PC-3 (cell line): ENCODE data around the gene FGD4. TPM values are rescaled to one million over a fixed set of nuclear protein-coding genes. Genes with fewer than 3 reads are reported as not detected.

ENCODE experiments used
- ATAC-seq: fragments of 200-7000 bp; cut with Tn5 transposase; 2 replicates; pipeline ENCODE4 v1.9.1; 2020; ENCODE audit warnings: mild to moderate bottlenecking, moderate library complexity
- BruUV-seq: library from RNA; stranded (reverse); fragments of 400-500 nt; replicated peaks from 2 replicates; lab custom pipeline; 2021; lab: Mats Ljungman, UMichigan
- CTCF ChIA-PET: fragments of 300-600 bp; sonication (Branson Sonifier 250); formaldehyde crosslinking; loops from one replicate; lab custom pipeline; 2022; ENCODE audit warnings: antibody characterized with exemption; lab: Charles Lee
- POLR2A ChIA-PET: fragments of 300-600 bp; sonication (Branson Sonifier 250); formaldehyde crosslinking; loops from one replicate; lab custom pipeline; 2022; ENCODE audit warnings: antibody characterized with exemption; ENCODE audit not compliant: unreplicated experiment; lab: Charles Lee
- DNase-seq: peaks from one replicate; pipeline ENCODE4 v3.0.0-alpha.2; 2015
- H2AFZ ChIP-seq: fragments of 300-600 bp; sonication (generic); 2 replicates; pipeline ENCODE4 v1.6.0; 2016; ENCODE audit warnings: antibody characterized with exemption, low read length
- H3F3A ChIP-seq: fragments of 300-600 bp; sonication (generic); one replicate; pipeline ENCODE4 v1.6.0; 2017; ENCODE audit warnings: antibody characterized with exemption, low read length, control low read depth, mild to moderate bottlenecking; ENCODE audit not compliant: unreplicated experiment
- H3K27ac ChIP-seq: fragments of 300-600 bp; sonication (generic); 2 replicates; pipeline ENCODE4 v1.5.1; 2016; ENCODE audit warnings: mild to moderate bottlenecking, low read length
- H3K27me3 ChIP-seq: fragments of 300-600 bp; sonication (generic); 2 replicates; pipeline ENCODE4 v1.6.1; 2016; ENCODE audit warnings: low read length, mixed read lengths
- H3K36me3 ChIP-seq: fragments of 300-600 bp; sonication (generic); 2 replicates; pipeline ENCODE4 v1.6.1; 2016; ENCODE audit warnings: low read depth, mixed run types, low read length, mixed read lengths
- H3K4me1 ChIP-seq: fragments of 300-600 bp; sonication (generic); 2 replicates; pipeline ENCODE4 v1.5.1; 2016; ENCODE audit warnings: low read length; ENCODE audit not compliant: insufficient read depth
- H3K4me2 ChIP-seq: fragments of 300-600 bp; sonication (generic); 2 replicates; pipeline ENCODE4 v1.6.0; 2016; ENCODE audit warnings: low read length
- H3K4me3 ChIP-seq: fragments of 300-600 bp; sonication (generic); 2 replicates; pipeline ENCODE4 v1.5.1; 2016; ENCODE audit warnings: mild to moderate bottlenecking, low read length, mixed read lengths
- H3K79me2 ChIP-seq: fragments of 300-600 bp; sonication (generic); 2 replicates; pipeline ENCODE4 v1.6.1; 2017; ENCODE audit warnings: low read length, mixed read lengths
- H3K9ac ChIP-seq: fragments of 300-600 bp; sonication (generic); 2 replicates; pipeline ENCODE4 v1.6.0; 2016; ENCODE audit warnings: mild to moderate bottlenecking, low read length
- H3K9me2 ChIP-seq: fragments of 300-600 bp; sonication (generic); replicated peaks from 2 replicates; pipeline ENCODE4 v1.6.1; 2016; ENCODE audit warnings: mixed run types, low read length, mixed read lengths
- H3K9me3 ChIP-seq: fragments of 300-600 bp; sonication (generic); 2 replicates; pipeline ENCODE4 v1.6.1; 2016; ENCODE audit warnings: low read length, mixed read lengths
- H4K20me1 ChIP-seq: fragments of 300-600 bp; sonication (generic); 2 replicates; pipeline ENCODE4 v1.6.1; 2016; ENCODE audit warnings: low read length, mixed read lengths
- CTCF ChIP-seq: fragments of 300-600 bp; sonication (generic); conservative IDR thresholded peaks from 2 replicates; pipeline ENCODE4 v1.5.1; 2017; ENCODE audit warnings: antibody characterized with exemption, low read depth, mild to moderate bottlenecking, low read length
- EZH2 ChIP-seq: fragments of 300-600 bp; sonication (generic); IDR thresholded peaks from one replicate; pipeline ENCODE4 v1.6.1; 2017; ENCODE audit warnings: antibody characterized with exemption, mild to moderate bottlenecking, low read length; ENCODE audit not compliant: unreplicated experiment
- EZH2phosphoT487 ChIP-seq: fragments of 300-600 bp; sonication (generic); IDR thresholded peaks from 2 replicates; pipeline ENCODE4 v1.6.1; 2018; ENCODE audit warnings: mild to moderate bottlenecking, antibody characterized with exemption, low read length, borderline replicate concordance
- intact Hi-C: fragments of 100-400 bp; cut with micrococcal nuclease; formaldehyde crosslinking; loops from 2 replicates; pipeline ENCODE4 v1.9.0; 2023
- total RNA-seq: library from RNA; depleted of rRNA; stranded (reverse); fragments of >200 nt; gene quantifications from 2 replicates; pipeline ENCODE4 v1.2.3, GENCODE V29; 2014

FGD4 gene
- total RNA-seq, 1 experiment from 2014 or later = 3.9 TPM

- intact Hi-C loops = no loop called here
- Histone ChIP-seq H3K9ac (no peak overlapping the region), H3K27me3 (no peaks in the 10 kb centered on the region), H3K36me3 (no peaks in the 10 kb centered on the region), H3K79me2 (peaks cover 11% of the 10 kb centered on the region; the same call in 1 of the 2 replicates), H3K9me2 (no peaks in the 10 kb centered on the region), H3K4me1 (peaks cover 10% of the 10 kb centered on the region; the same call in 1 of the 2 replicates), H3K27ac (no peak overlapping the region), H3K4me2 (no peak overlapping the region), H3K9me3 (no peaks in the 10 kb centered on the region), H2AFZ (no peak overlapping the region), H4K20me1 (no peaks in the 10 kb centered on the region), H3F3A (no peaks in the 10 kb centered on the region), H3K4me3 (no peak overlapping the region)
- no peak for DNase-seq
- BruUV-seq = no TSS peak
- no peak for ATAC-seq
- TF ChIP-seq EZH2phosphoT487 (no peak), EZH2 (no peak), CTCF (no peak)
- CTCF ChIA-PET = no interaction called here
- POLR2A ChIA-PET = no interaction called here
Observed at GRCh38 chr12:32402170-32402569, 2.8 kb downstream of the FGD4 start.

- H3F3A ChIP-seq = no peaks in the 10 kb centered on the region
- no peak overlapping the region for H3K9ac ChIP-seq
- H3K27me3 ChIP-seq = no peaks in the 10 kb centered on the region
- DNase-seq (no peak), ATAC-seq (no peak)
- ChIA-PET CTCF (interaction anchor here (0.6 kb wide), 1 partner anchor 344 kb away, joined by 3 read pairs; no protein-coding TSS in a partner anchor), POLR2A (no interaction called here)
- no peak overlapping the region for H3K4me3 ChIP-seq
- H3K4me2 ChIP-seq = no peak overlapping the region
- intact Hi-C loops = no loop called here
- H3K36me3 ChIP-seq = no peaks in the 10 kb centered on the region
- no peak overlapping the region for H2AFZ ChIP-seq
- peaks cover 10% of the 10 kb centered on the region; the same call in 1 of the 2 replicates for H3K4me1 ChIP-seq
- no peak for TF ChIP-seq EZH2phosphoT487
- TF ChIP-seq EZH2 = no peak
- no peak for TF ChIP-seq CTCF
- H3K79me2 ChIP-seq = peaks cover 11% of the 10 kb centered on the region; the same call in 1 of the 2 replicates
- H3K9me3 ChIP-seq = no peaks in the 10 kb centered on the region
- no peaks in the 10 kb centered on the region for H4K20me1 ChIP-seq
- no TSS peak for BruUV-seq
- no peaks in the 10 kb centered on the region for H3K9me2 ChIP-seq
- no peak overlapping the region for H3K27ac ChIP-seq
Observed at GRCh38 chr12:32402946-32403345, 3.6 kb downstream of the FGD4 start.

GRCh38 chr12:32407795-32408194 is 8.4 kb downstream of the FGD4 start:
- Histone ChIP-seq H3K4me2 (no peak overlapping the region), H4K20me1 (no peaks in the 10 kb centered on the region), H3K9me3 (no peaks in the 10 kb centered on the region), H3K9ac (no peak overlapping the region), H3F3A (no peaks in the 10 kb centered on the region), H3K4me1 (no peaks in the 10 kb centered on the region), H3K9me2 (no peaks in the 10 kb centered on the region), H3K27ac (no peak overlapping the region), H2AFZ (no peak overlapping the region), H3K79me2 (no peaks in the 10 kb centered on the region), H3K4me3 (no peak overlapping the region), H3K36me3 (no peaks in the 10 kb centered on the region), H3K27me3 (no peaks in the 10 kb centered on the region)
- DNase-seq = no peak
- TF ChIP-seq EZH2phosphoT487 (no peak), EZH2 (no peak), CTCF (no peak)
- ChIA-PET POLR2A (no interaction called here), CTCF (no interaction called here)
- BruUV-seq = no TSS peak
- no peak for ATAC-seq
- intact Hi-C loops = no loop called here
